Endometrial microvascular endothelial cells (primary cell): ENCODE measurements around the gene HNRNPF. TPM values are rescaled to one million over a fixed set of nuclear protein-coding genes. Genes with fewer than 3 reads are reported as not detected.

Experiments used
- in situ Hi-C: cut with HindIII; loops from 2 replicates; pipeline ENCODE4 v1.10.0; 2017; ENCODE audit warnings: low sequenced_read_pairs, low pct_unique_long_range_greater_than_20kb; ENCODE audit errors: inconsistent ontology term
- total RNA-seq: library from RNA; depleted of rRNA; stranded (reverse); fragments of >200 nt; gene quantifications from one replicate; pipeline ENCODE4 v1.2.3, GENCODE V29; 2015; ENCODE audit errors: inconsistent ontology term

HNRNPF gene
- total RNA-seq, 1 donor from 2014 or later = 235 TPM

- in situ Hi-C loops = no loop called here
Measured at GRCh38 chr10:43385412-43386004, 23.5 kb downstream of the HNRNPF start.

DNA sequence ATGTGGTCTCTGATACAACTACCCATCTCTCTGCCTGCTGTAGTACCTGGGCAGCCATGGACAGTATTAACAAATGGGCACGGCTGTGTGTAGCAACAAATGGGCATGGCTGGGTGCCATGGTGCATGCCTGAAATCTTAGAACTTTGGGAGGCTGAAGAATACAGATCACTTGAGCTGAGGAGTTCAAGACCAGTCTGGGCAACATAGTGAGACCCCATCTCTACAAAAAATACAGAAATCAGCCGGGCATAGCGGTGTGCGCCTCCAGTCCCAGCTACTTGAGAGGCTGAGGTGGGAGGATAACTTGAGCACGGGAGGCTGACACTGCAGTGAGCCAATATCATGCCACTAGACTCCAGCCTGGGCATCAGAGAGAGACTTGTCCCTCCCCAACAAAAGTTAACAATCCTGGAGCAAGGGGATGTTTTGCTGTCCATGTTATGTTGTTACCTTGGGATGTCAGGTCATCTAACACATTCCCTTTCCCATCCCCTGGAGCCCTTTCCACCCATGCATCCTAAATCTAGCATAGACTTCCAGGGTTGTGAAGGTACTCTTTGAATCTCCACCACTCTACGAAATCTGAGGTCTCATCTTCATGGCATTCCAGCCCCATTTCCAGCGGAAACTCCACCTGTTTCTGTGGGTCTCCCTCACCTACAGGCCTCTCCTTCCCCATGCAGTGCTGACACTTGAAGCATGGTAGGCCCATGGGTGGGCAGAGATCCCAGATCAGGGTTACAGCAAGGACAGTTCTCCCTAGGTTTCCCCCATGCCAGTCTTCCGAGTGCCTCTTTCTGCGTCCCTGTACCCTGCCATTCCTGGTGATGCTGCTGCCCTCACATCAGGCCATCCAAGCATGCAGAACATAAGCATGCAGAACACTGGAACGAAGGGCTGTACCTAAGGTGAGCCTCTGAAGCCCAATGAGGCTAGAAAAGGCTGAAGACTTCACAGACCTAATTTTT is 24.4 kb downstream of the HNRNPF start:
- in situ Hi-C loops = no loop called here

DNA sequence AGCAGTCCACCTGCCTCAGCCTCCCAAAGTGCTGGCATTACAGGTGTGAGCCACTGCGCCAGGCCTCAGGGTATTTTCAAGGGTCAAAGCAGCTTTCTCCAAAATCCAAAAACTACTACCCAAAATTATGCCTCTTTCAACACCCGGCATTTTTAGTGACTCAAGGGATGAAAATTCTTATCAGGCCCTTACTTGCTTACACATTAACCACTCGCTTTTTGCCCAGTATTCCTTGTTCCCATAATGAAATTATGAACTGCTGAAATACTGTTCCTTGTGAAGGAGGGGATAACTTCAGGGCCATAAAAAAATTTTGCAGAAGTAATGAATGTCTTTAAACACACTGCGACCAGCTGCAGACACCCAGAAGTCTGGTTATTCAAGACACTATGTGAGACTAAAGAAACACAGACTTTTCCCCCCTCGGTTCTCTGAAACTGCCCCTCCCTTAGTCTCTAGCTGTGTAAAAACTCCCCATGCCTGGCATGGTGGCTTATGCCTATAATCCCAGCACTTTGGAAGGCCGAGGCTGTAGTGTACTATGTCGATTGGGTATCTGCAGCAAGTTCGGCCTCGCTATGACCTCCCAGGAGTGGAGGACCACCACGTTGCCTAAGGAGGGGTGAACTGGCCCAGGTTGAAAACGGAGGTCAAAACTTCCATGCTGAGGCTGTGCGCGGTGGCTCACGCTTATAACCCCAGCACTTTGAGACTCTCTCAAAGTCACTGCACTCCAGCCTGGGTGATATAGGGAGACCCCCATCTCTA is 25.6 kb downstream of the HNRNPF start:
- in situ Hi-C loops = no loop called here

GRCh38 chr10:43380610-43381222 is 28.3 kb downstream of the HNRNPF start:
- in situ Hi-C loops = no loop called here

DNA sequence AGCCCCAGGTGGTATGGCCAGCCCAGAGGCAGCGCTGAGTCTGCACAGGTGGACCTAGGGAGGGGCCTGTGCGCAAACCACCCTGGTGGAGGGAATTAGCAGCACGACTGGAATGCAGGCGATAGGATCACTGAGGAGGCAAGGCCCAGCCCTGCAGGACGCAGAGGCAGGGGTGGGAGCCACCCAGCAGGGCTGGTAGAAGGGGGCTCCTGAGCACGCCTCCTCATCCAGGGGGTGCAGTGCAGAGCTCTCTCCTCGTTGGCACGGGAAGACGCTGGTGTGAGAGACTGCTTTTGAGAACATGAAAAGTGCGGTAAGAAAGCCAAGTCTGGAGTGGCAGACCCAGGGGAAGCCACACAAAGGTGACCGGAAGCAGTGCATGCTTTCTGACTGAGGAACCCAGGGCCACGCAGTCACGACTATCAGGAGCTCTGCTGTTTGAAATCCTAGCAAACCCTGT is 31.5 kb downstream of the HNRNPF start:
- in situ Hi-C loops = no loop called here

- in situ Hi-C loops = no loop called here
Measured at GRCh38 chr10:43376828-43377423, 32.1 kb downstream of the HNRNPF start.

- in situ Hi-C loops = no loop called here
Measured at GRCh38 chr10:43376046-43376635, 32.8 kb downstream of the HNRNPF start.

DNA sequence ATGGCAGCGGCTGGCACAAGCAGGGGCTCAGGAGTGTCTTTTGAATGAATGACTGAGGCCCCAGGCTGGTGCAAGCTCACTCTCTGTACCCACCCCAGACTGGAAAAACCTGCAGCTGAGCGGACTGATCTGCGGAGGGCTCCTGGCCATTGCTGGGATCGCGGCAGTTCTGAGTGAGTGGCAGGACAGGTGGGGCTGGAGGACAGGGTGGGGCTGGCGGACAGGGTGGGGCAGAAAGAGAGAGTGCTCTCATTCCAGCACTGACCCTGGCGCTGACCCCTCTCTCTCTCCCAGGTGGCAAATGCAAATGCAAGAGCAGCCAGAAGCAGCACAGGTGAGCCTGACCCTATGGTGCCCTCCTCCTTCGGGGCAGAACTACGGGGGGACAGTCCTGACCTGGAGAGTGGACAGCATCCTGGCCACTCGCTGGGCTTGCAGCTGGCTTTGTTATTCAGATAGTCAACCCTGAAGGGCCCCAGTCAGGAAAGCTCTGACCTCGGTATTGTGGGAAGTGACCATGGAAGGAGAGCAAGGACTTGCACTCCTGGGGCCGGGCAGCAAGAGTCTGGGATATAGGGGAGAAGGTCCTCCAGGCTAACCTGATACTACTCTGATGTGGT is 33.5 kb downstream of the HNRNPF start:
- in situ Hi-C loops = no loop called here

- in situ Hi-C loops = no loop called here
Measured at GRCh38 chr10:43374194-43374593, 34.8 kb downstream of the HNRNPF start.

GRCh38 chr10:43373461-43373860 is 35.5 kb downstream of the HNRNPF start:
- in situ Hi-C loops = no loop called here

GRCh38 chr10:43372765-43373361 is 36.1 kb downstream of the HNRNPF start:
- in situ Hi-C loops = no loop called here

GRCh38 chr10:43371418-43371817 is 37.6 kb downstream of the HNRNPF start, which contains the start of gene FXYD4:
Gene FXYD4 (plus strand): TSS chr10:43371636. CDS start chr10:43373747, 2,111 bp downstream.
- in situ Hi-C loops = no loop called here

- in situ Hi-C loops = no loop called here
Measured at GRCh38 chr10:43370671-43371215, 38.2 kb downstream of the HNRNPF start.

DNA sequence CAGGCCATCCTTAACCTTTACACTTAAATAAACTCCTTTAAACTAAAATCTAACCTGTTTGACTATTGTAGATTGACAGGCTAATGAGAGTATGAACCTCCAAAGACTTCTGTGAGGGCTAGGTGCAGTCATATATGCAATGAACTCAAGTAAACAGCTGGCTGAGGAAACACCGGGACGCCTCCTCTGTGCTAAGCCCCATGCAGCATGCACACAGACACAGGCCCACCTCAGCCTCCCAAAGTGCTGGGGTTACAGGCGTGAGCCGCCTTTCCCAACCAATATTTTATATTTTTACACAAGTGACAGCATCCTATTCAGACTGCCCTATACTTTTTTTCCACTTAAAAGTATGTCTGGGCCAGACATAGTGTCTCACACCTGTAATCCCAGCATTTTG is 39.1 kb downstream of the HNRNPF start:
- in situ Hi-C loops = no loop called here

DNA sequence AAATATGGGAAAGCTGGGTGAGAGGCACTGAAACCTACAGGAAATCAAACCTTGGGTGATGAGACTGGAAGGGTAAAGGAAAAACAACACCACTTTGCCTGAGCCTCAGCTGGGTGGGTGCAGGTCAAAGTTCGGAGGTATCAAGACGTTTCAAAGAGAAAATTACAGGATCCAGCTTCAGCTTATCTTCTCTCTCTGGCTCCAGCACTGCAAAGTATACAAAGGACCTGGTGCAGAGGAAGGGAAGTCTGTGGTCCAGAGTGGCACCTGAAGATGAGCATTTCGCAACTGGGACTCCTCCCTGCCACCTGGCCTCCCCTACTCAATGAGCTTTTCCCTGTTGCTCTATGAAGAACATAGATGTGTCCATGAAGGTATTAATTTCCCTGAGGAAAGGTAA is 44.0 kb downstream of the HNRNPF start:
- in situ Hi-C loops = no loop called here

- in situ Hi-C loops = no loop called here
Measured at GRCh38 chr10:43362191-43362839, 46.7 kb downstream of the HNRNPF start.
